Measurements from ENCODE around the gene ATP2B2. TPM values are rescaled to one million over a fixed set of nuclear protein-coding genes. Genes with fewer than 3 reads are reported as not detected.
A peak's percentile ranks its signal among the peaks of the same experiment; 100 is the strongest.

Gene ATP2B2
- total and polyA plus RNA-seq, 2 donors (not counting 1 experiment from before 2014, with no cell fraction given), result not detected

DNA sequence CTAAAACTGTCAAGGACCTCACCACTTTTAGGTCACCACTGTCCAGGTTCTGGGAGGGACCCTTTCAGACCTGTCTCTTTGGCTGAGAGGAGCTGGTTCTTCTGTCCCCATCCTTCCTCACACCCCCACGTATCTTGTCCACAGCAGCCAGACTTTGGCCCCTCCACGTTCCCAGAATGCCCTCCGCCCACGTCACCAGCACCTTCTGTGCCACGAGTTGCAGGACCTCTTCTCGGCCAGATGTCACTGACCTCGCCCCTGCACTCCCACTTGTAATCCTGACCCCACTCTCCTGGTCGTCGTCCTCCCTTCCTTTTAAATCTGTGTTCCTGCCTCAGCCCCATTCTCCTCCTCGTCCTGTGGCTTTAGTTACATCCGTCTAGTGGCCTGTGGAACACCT is 161.9 kb downstream of the ATP2B2 start:
- Histone ChIP-seq H3K4me2 (replicated peaks; ENCODE audit: low read depth, low read length, poor library complexity, severe bottlenecking) (no peak overlapping the region), H2AFZ (ENCODE audit: insufficient read depth, low read depth, low read length, poor library complexity, severe bottlenecking) (no peak overlapping the region), H4K20me1 (ENCODE audit: control insufficient read depth, insufficient read depth, low read length, poor library complexity, severe bottlenecking) (no peaks in the 10 kb centered on the region), H3K27ac (ENCODE audit: low read length in 2 of 2) (no peak overlapping the region), H3K27me3 (replicated peaks in 1 of 4; ENCODE audit: control extremely low read depth in 1 of 4, control insufficient read depth in 3 of 4, insufficient read depth in 4 of 4, low read length in 3 of 4) (no peaks in the 10 kb centered on the region), H3K9ac (ENCODE audit: low read length) (no peak overlapping the region), H3K4me1 (ENCODE audit: control insufficient read depth in 2 of 2, insufficient read depth in 2 of 2, low read length in 2 of 2) (peaks cover 3 to 5% of the 10 kb centered on the region in 2 donors), H3K4me3 (ENCODE audit: control extremely low read depth in 1 of 5, extremely low read depth in 1 of 5, insufficient read depth in 1 of 5, low read depth in 2 of 5, low read length in 4 of 5) (no peak overlapping the region), H3K36me3 (replicated peaks in 1 of 2; ENCODE audit: control extremely low read depth in 1 of 2, control insufficient read depth in 1 of 2, extremely low read depth in 1 of 2, insufficient read depth in 2 of 2, low read length in 1 of 2) (no peaks in the 10 kb centered on the region), H3K9me3 (ENCODE audit: control extremely low read depth in 1 of 3, control insufficient read depth in 2 of 3, insufficient read depth in 1 of 3, low read length in 2 of 3) (no peaks in the 10 kb centered on the region), H3K79me2 (ENCODE audit: control insufficient read depth, insufficient read depth, low read length) (no peaks in the 10 kb centered on the region)
- POLR2A ChIA-PET, result interaction anchor here (0.5 kb wide), 1 partner anchor 47 kb away, joined by 4 read pairs; no protein-coding TSS in a partner anchor
- H3K27me3 Mint-ChIP-seq, result peaks cover 4% of the 10 kb centered on the region
- intact Hi-C loops (cut with micrococcal nuclease), result no loop called here
- ATAC-seq (ENCODE audit: low read depth) (no peak), DNase-seq (no peak)
- CTCF ChIA-PET, result interaction anchor here (0.9 to 7.3 kb wide), 21 partner anchors 9 to 400 kb away, joined by 3 to 142 read pairs (median 4); no protein-coding TSS in a partner anchor
- H3K9me3 Mint-ChIP-seq (ENCODE audit: insufficient read depth), result no peaks in the 10 kb centered on the region
- H3K27ac Mint-ChIP-seq, result peak overlapping the region; percentile 28
- peaks cover 2% of the 10 kb centered on the region for H3K4me1 Mint-ChIP-seq
- no peak overlapping the region for H3K4me3 Mint-ChIP-seq
- TF ChIP-seq, protein P1, sequence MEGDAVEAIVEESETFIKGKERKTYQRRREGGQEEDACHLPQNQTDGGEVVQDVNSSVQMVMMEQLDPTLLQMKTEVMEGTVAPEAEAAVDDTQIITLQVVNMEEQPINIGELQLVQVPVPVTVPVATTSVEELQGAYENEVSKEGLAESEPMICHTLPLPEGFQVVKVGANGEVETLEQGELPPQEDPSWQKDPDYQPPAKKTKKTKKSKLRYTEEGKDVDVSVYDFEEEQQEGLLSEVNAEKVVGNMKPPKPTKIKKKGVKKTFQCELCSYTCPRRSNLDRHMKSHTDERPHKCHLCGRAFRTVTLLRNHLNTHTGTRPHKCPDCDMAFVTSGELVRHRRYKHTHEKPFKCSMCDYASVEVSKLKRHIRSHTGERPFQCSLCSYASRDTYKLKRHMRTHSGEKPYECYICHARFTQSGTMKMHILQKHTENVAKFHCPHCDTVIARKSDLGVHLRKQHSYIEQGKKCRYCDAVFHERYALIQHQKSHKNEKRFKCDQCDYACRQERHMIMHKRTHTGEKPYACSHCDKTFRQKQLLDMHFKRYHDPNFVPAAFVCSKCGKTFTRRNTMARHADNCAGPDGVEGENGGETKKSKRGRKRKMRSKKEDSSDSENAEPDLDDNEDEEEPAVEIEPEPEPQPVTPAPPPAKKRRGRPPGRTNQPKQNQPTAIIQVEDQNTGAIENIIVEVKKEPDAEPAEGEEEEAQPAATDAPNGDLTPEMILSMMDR (IDR thresholded peaks at IDR 0.05), result no peak
- no peak for TF ChIP-seq EZH2 (IDR thresholded peaks at IDR 0.05; ENCODE audit: borderline replicate concordance, insufficient read depth, low read depth, low read length, poor library complexity, severe bottlenecking)
- 80% methylated on average over 11 of the region's 11 CpGs for WGBS (ENCODE audit: insufficient coverage)

DNA sequence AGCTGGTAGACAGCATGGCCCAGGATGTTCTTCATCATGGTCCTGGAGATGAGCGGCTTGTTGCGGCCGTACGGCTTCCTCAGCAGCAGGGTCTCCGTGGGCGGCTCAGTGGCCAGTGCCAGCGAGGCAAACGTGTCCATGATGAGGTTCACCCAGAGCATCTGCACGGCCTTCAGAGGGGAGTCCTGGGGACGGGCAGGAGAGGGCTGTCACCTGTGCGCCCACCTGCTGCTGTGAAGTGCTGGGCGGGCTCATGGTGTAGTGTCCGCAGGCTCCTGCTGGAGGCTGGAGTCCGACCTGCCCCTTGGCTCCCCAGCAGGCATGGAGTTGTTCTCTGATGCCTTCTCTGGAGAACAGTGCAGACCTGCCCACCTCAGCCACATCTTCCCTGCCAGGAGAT is 162.6 kb downstream of the ATP2B2 start:
- Histone ChIP-seq H3K9ac (ENCODE audit: low read length) (no peak overlapping the region), H3K27ac (ENCODE audit: low read length in 2 of 2) (no peak overlapping the region), H2AFZ (ENCODE audit: insufficient read depth, low read depth, low read length, poor library complexity, severe bottlenecking) (no peak overlapping the region), H3K36me3 (replicated peaks in 1 of 2; ENCODE audit: control extremely low read depth in 1 of 2, control insufficient read depth in 1 of 2, extremely low read depth in 1 of 2, insufficient read depth in 2 of 2, low read length in 1 of 2) (no peaks in the 10 kb centered on the region), H3K4me2 (replicated peaks; ENCODE audit: low read depth, low read length, poor library complexity, severe bottlenecking) (no peak overlapping the region), H3K4me3 (ENCODE audit: control extremely low read depth in 1 of 5, extremely low read depth in 1 of 5, insufficient read depth in 1 of 5, low read depth in 2 of 5, low read length in 4 of 5) (no peak overlapping the region), H4K20me1 (ENCODE audit: control insufficient read depth, insufficient read depth, low read length, poor library complexity, severe bottlenecking) (no peaks in the 10 kb centered on the region), H3K4me1 (ENCODE audit: control insufficient read depth in 2 of 2, insufficient read depth in 2 of 2, low read length in 2 of 2) (peaks cover 3 to 5% of the 10 kb centered on the region in 2 donors), H3K79me2 (ENCODE audit: control insufficient read depth, insufficient read depth, low read length) (no peaks in the 10 kb centered on the region), H3K27me3 (replicated peaks in 1 of 4; ENCODE audit: control extremely low read depth in 1 of 4, control insufficient read depth in 3 of 4, insufficient read depth in 4 of 4, low read length in 3 of 4) (no peaks in the 10 kb centered on the region), H3K9me3 (ENCODE audit: control extremely low read depth in 1 of 3, control insufficient read depth in 2 of 3, insufficient read depth in 1 of 3, low read length in 2 of 3) (no peaks in the 10 kb centered on the region)
- Mint-ChIP-seq H3K27me3 (peaks cover 4% of the 10 kb centered on the region), H3K9me3 (ENCODE audit: insufficient read depth) (no peaks in the 10 kb centered on the region), H3K4me3 (no peak overlapping the region), H3K27ac (no peak overlapping the region), H3K4me1 (peaks cover 4% of the 10 kb centered on the region)
- DNase-seq (no peak), ATAC-seq (ENCODE audit: low read depth) (no peak)
- CTCF ChIA-PET, result interaction anchor here (1.1 to 7.3 kb wide), 7 partner anchors 9 to 396 kb away, joined by 3 to 142 read pairs (median 5); no protein-coding TSS in a partner anchor
- TF ChIP-seq, protein P1 (IDR thresholded peaks at IDR 0.05), result no peak
- TF ChIP-seq EZH2 (IDR thresholded peaks at IDR 0.05; ENCODE audit: borderline replicate concordance, insufficient read depth, low read depth, low read length, poor library complexity, severe bottlenecking), result no peak
- intact Hi-C loops (cut with micrococcal nuclease), result no loop called here
- 96% methylated on average over 14 of the region's 14 CpGs for WGBS (ENCODE audit: insufficient coverage)
- POLR2A ChIA-PET, result no interaction called here

Data from B cell (primary cell).